HG03457 (cell line): ENCODE data around the gene SACS.

ENCODE experiments used
- ATAC-seq: cut with Tn5 transposase; IDR thresholded peaks from one replicate; pipeline ENCODE4 v1.9.1; 2021; ENCODE audit warnings: moderate number of reproducible peaks; ENCODE audit not compliant: unreplicated experiment

The SACS gene

GRCh38 chr13:23372264-23372906, 61.1 kb downstream of the SACS start:
- no peak for ATAC-seq

GRCh38 chr13:23367907-23368306, 65.6 kb downstream of the SACS start:
- ATAC-seq, result no peak

GRCh38 chr13:23365652-23366051, 67.8 kb downstream of the SACS start:
- ATAC-seq, result no peak

- ATAC-seq, result no peak
Measured at GRCh38 chr13:23359882-23360281, 73.6 kb downstream of the SACS start.

GRCh38 chr13:23357349-23357748, 76.2 kb downstream of the SACS start:
- no peak for ATAC-seq

GRCh38 chr13:23356368-23356767, 77.1 kb downstream of the SACS start:
- ATAC-seq, result no peak

- ATAC-seq, result no peak
Measured at GRCh38 chr13:23354520-23354919, 79.0 kb downstream of the SACS start.

GRCh38 chr13:23352161-23352560, 81.3 kb downstream of the SACS start:
- ATAC-seq, result no peak

- ATAC-seq, result no peak
Measured at GRCh38 chr13:23350009-23350408, 83.5 kb downstream of the SACS start.

- ATAC-seq, result no peak
Measured at GRCh38 chr13:23349161-23349897, 84.2 kb downstream of the SACS start.

- ATAC-seq, result no peak
Measured at GRCh38 chr13:23348262-23349127, 85.0 kb downstream of the SACS start.

- no peak for ATAC-seq
Measured at GRCh38 chr13:23347601-23348000, 85.9 kb downstream of the SACS start.

GRCh38 chr13:23344931-23345595, 88.4 kb downstream of the SACS start:
- no peak for ATAC-seq

GRCh38 chr13:23339225-23339624, 94.3 kb downstream of the SACS start:
- ATAC-seq, result no peak

GRCh38 chr13:23330356-23330755, 103.1 kb downstream of the SACS start:
- no peak for ATAC-seq

- ATAC-seq, result no peak
Measured at GRCh38 chr13:23325191-23325590, 108.3 kb downstream of the SACS start.

GRCh38 chr13:23323946-23324709, 109.4 kb downstream of the SACS start:
- ATAC-seq, result no peak

- no peak for ATAC-seq
Measured at GRCh38 chr13:23322353-23323336, 110.9 kb downstream of the SACS start.

GRCh38 chr13:23321535-23322241, 111.8 kb downstream of the SACS start:
- ATAC-seq, result peak; percentile 69
